Parathyroid adenoma (tissue), 2 donors: ENCODE data around the gene SLC12A5.

Experiments
- H2AFZ ChIP-seq: fragments of 300-600 bp; sonication (generic); one replicate; pipeline ENCODE4 v1.7.0; 2017; ENCODE audit warnings: antibody characterized with exemption, mild to moderate bottlenecking
- H3K27ac ChIP-seq: fragments of 300-600 bp; sonication (generic); one replicate; pipeline ENCODE4 v1.7.0; 2017
- H3K27me3 ChIP-seq: fragments of 300-600 bp; sonication (generic); one replicate; pipeline ENCODE4 v1.7.0; 2017; ENCODE audit warnings: low read length; ENCODE audit not compliant: control insufficient read depth, insufficient read depth
- H3K36me3 ChIP-seq: fragments of 300-600 bp; sonication (generic); one replicate; pipeline ENCODE4 v1.7.0; 2017; ENCODE audit warnings: low read length; ENCODE audit not compliant: control insufficient read depth, insufficient read depth
- H3K4me1 ChIP-seq: fragments of 300-600 bp; sonication (generic); one replicate; pipeline ENCODE4 v1.7.0; 2017; ENCODE audit warnings: control low read depth
- H3K4me2 ChIP-seq: fragments of 300-600 bp; sonication (generic); one replicate; pipeline ENCODE4 v1.7.0; 2017; ENCODE audit warnings: low read length
- H3K4me3 ChIP-seq: fragments of 300-600 bp; sonication (generic); one replicate; pipeline ENCODE4 v1.7.0; 2017; ENCODE audit warnings: low read depth, low read length
- H3K79me2 ChIP-seq: fragments of 300-600 bp; sonication (generic); one replicate; pipeline ENCODE4 v1.7.0; 2017; ENCODE audit warnings: control low read depth
- H3K9ac ChIP-seq: fragments of 300-600 bp; sonication (generic); one replicate; pipeline ENCODE4 v1.7.0; 2017; ENCODE audit warnings: mild to moderate bottlenecking
- H3K9me3 ChIP-seq: fragments of 300-600 bp; sonication (generic); one replicate; pipeline ENCODE4 v1.7.0; 2017; ENCODE audit warnings: low read length; ENCODE audit not compliant: control insufficient read depth
- CTCF ChIP-seq: fragments of 300-600 bp; sonication (generic); IDR thresholded peaks from one replicate; pipeline ENCODE4 v1.7.0; 2017; ENCODE audit warnings: antibody characterized with exemption, mild to moderate bottlenecking
- donor health status: primary hyperparathyroidism.

Gene SLC12A5

GRCh38 chr20:46081074-46081473, 52.1 kb downstream of the SLC12A5 start:
- TF ChIP-seq CTCF = no peak
- H3K79me2 ChIP-seq = peaks cover 46% of the 10 kb centered on the region
- no peak overlapping the region for H3K4me2 ChIP-seq
- H3K4me1 ChIP-seq = peaks cover 20% of the 10 kb centered on the region
- no peaks in the 10 kb centered on the region for H3K36me3 ChIP-seq
- no peaks in the 10 kb centered on the region for H3K9me3 ChIP-seq
- H2AFZ ChIP-seq = no peak overlapping the region
- no peak overlapping the region for H3K27ac ChIP-seq
- no peak overlapping the region for H3K9ac ChIP-seq
- H3K4me3 ChIP-seq = no peak overlapping the region
- no peaks in the 10 kb centered on the region for H3K27me3 ChIP-seq

GRCh38 chr20:46083101-46083500, 54.1 kb downstream of the SLC12A5 start:
- peaks cover 27% of the 10 kb centered on the region for H3K4me1 ChIP-seq

GRCh38 chr20:46083531-46084061, 54.6 kb downstream of the SLC12A5 start:
- no peak overlapping the region for H3K4me2 ChIP-seq
- H3K4me3 ChIP-seq = no peak overlapping the region
- H3K36me3 ChIP-seq = no peaks in the 10 kb centered on the region
- peaks cover 69% of the 10 kb centered on the region for H3K79me2 ChIP-seq
- H2AFZ ChIP-seq = no peak overlapping the region
- no peak overlapping the region for H3K27ac ChIP-seq
- no peak overlapping the region for H3K9ac ChIP-seq
- H3K27me3 ChIP-seq = no peaks in the 10 kb centered on the region
- H3K4me1 ChIP-seq = peaks cover 31% of the 10 kb centered on the region
- TF ChIP-seq CTCF = no peak
- H3K9me3 ChIP-seq = no peaks in the 10 kb centered on the region

More at GRCh38 chr20:46083101-46083500, 54.1 kb downstream of the SLC12A5 start:
- Histone ChIP-seq H3K79me2 (peaks cover 64% of the 10 kb centered on the region), H3K27ac (no peak overlapping the region), H3K4me2 (no peak overlapping the region), H3K9me3 (no peaks in the 10 kb centered on the region), H3K27me3 (no peaks in the 10 kb centered on the region), H3K9ac (no peak overlapping the region), H3K36me3 (no peaks in the 10 kb centered on the region), H2AFZ (no peak overlapping the region), H3K4me3 (no peak overlapping the region)
- no peak for TF ChIP-seq CTCF

GRCh38 chr20:46084805-46085178, 55.8 kb downstream of the SLC12A5 start:
- H2AFZ ChIP-seq = no peak overlapping the region
- peaks cover 71% of the 10 kb centered on the region for H3K79me2 ChIP-seq
- no peak overlapping the region for H3K9ac ChIP-seq
- no peak for TF ChIP-seq CTCF
- peaks cover 31% of the 10 kb centered on the region for H3K4me1 ChIP-seq
- no peaks in the 10 kb centered on the region for H3K9me3 ChIP-seq
- no peak overlapping the region for H3K4me2 ChIP-seq
- H3K27ac ChIP-seq = no peak overlapping the region
- H3K4me3 ChIP-seq = no peak overlapping the region
- no peaks in the 10 kb centered on the region for H3K36me3 ChIP-seq
- H3K27me3 ChIP-seq = no peaks in the 10 kb centered on the region

GRCh38 chr20:46085179-46085851, 56.3 kb downstream of the SLC12A5 start:
- no peak overlapping the region for H3K4me3 ChIP-seq
- no peak overlapping the region for H2AFZ ChIP-seq
- TF ChIP-seq CTCF = no peak
- H3K27me3 ChIP-seq = no peaks in the 10 kb centered on the region
- H3K9me3 ChIP-seq = no peaks in the 10 kb centered on the region
- H3K79me2 ChIP-seq = peaks cover 71% of the 10 kb centered on the region
- H3K4me1 ChIP-seq = peaks cover 34% of the 10 kb centered on the region
- H3K9ac ChIP-seq = no peak overlapping the region
- no peak overlapping the region for H3K27ac ChIP-seq
- H3K4me2 ChIP-seq = no peak overlapping the region
- no peaks in the 10 kb centered on the region for H3K36me3 ChIP-seq
